Measurements from ENCODE around the gene SERTAD3. TPM values are rescaled to one million over a fixed set of nuclear protein-coding genes. Genes with fewer than 3 reads are reported as not detected.
"Not testable (repeated sequence)": the region's sequence is repeated elsewhere in the genome, so short reads cannot be mapped to it uniquely, and the experiment has no call there.

The SERTAD3 gene
- total RNA-seq, 1 experiment from 2014 or later, result 12.0 TPM

DNA sequence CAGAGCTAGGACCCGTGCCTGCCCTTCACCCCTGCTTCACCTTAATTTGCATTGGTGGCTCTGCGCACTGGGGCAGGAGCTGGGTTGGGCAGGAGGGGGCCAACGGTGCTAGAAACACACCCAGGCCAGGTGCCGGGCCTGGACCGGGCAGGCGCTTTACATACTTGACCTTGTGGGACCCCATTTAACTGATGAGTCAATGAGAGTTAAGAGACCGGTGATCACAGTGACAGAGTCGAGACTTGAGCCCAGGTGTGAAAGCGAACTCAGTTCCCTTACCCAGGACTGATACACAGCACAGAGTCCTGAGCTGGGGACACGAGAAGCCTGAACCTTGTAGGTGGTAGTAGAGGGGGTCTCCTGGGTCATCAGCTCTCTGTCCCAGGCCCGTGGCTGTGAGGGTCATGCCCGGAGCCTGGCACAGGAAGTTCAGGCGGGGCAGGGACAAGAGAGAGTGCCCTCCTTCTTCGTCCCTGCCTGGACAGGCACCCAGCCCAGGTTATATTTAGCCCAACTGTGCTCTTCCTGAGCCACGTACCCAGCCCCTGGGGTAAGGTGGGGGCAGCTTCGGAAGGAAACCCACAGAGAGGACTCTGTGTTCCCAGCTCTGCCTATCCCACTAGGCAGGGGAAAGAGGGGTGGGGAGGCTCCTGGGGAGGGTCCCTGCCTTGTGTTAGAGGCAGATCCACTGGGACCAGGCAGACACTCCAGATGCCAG lies 32.9 kb downstream of the SERTAD3 start:
- DNase-seq (ENCODE audit: low read depth), result no peak

DNA sequence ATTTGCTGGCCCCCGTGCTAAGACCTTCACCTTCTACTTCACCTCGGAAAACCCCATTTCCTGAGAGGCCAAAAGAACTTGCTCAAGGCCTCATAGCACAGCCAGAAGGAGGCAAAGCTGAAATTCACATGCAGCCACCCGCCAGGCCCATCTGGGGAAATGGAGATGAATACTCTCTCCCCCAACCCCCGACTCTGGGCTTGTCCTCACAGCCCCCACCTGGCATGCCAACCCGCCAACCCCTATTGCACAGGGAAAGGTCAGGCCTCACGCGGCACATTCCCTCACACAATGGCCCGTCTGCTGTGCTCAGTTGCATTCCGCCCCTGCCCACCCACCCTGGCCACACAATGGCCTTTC lies 34.1 kb downstream of the SERTAD3 start:
- DNase-seq (ENCODE audit: low read depth), result no peak

DNA sequence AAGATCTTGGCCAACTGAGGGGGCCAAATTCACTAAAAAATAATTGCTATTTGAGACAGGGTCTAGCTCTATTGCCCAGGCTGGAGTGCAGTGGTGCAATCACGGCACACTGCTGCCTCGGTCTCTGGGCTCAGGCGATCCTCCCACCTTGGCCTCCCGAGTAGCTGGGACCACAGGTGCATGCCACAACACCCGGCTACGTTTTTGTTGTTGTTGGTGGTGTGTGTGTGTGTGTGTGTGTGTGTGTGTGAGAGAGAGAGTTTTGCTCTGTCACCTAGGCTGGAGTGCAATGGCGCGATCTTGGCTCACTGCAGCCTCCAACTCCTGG lies 35.6 kb downstream of the SERTAD3 start:
- not testable (repeated sequence) for DNase-seq (ENCODE audit: low read depth)

DNA sequence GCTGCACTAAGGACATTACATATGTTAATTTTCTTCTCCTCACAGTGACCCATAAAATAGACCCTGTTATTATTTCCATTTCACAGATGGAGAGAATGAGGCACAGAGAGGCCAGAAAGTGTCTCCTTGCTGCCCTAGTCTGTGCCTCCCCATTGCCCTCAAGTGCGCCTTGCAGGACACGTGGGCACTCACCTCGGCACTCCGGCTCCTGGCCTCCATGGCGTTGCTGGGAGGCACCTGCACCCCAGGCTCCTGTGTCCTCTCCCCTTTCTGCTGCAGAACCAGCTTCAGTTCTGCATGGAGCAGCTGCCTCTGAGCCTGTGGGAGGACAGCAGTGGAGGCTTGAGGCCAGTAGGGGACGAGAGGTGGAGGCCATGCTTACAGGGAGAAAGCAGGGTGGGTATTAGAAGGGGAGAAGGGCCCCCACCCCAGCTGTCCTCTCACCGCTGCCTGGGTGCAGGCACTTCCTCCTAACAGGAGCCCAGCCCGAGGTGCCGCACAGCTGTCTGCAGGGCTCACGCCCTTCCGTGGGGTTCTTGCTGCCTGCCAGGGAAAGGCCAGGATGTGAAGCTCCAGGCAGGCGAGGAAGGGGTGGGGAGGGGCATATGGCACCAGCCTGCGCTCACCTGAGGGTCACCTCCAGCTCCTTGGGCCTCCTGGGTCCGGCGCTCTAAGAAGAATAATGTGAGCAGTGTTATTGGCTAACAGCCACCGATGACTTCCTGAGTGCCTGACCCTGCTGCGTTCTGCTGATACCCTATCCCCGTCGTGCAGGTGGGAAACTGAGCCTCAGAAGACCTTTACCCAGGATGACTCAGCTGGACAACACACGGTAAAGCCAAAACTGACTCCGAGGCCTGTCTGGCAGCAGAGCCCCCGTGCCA lies 36.2 kb downstream of the SERTAD3 start:
- no peak for DNase-seq (ENCODE audit: low read depth)

DNA sequence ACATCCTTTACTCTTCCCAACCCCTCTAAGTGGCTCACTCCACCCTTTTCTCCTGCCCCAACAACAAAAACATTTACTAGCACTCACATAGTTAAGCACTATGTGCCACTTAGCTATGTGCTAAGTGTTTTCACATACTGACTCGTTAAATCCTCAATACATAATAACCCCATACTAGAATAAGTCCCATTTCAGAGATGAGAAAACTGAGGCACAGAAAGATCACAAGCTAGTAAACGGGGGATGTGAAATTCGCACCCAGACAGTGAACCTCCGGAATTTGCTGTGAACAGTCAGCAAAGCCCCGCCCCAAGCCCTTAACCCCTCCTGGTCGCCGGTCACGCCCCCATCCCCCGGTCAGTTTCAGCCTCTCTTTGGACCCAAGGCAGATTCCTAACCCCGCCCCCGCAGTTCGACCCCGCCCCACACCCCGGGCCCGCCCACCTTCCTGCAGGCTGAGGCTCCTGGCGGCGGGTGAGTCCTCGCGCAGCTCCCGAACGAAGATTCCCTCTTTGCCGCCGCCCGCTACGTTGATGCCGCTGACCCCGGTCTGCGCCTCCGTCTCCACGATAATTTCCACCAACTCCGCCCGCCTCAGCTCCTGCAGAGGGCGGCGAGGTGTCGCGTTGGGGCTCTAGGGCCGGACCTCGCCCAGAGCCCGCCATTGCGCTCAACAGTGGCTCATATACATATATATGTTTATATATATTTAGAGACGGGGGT lies 40.7 kb downstream of the SERTAD3 start:
- no peak for DNase-seq (ENCODE audit: low read depth)

DNA sequence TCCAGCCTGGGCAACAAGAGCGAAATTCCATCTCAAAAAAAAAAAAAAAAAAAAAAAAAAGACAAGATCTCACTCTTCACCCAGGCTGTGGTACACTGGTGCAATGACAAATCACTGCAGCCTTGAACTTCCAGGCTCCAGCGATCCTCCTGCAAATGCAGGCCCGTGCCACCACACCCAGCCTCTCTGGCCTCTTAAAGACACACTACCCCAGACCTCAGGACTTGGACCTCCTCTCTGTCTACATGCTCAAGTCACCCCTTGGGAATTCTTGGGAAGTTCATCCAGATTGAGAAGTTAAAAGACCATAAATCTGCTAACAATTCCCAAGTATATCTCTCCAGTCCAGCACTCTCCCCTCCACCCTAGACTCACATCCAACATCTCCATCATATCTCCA lies 43.6 kb downstream of the SERTAD3 start:
- DNase-seq (ENCODE audit: low read depth), result no peak

DNA sequence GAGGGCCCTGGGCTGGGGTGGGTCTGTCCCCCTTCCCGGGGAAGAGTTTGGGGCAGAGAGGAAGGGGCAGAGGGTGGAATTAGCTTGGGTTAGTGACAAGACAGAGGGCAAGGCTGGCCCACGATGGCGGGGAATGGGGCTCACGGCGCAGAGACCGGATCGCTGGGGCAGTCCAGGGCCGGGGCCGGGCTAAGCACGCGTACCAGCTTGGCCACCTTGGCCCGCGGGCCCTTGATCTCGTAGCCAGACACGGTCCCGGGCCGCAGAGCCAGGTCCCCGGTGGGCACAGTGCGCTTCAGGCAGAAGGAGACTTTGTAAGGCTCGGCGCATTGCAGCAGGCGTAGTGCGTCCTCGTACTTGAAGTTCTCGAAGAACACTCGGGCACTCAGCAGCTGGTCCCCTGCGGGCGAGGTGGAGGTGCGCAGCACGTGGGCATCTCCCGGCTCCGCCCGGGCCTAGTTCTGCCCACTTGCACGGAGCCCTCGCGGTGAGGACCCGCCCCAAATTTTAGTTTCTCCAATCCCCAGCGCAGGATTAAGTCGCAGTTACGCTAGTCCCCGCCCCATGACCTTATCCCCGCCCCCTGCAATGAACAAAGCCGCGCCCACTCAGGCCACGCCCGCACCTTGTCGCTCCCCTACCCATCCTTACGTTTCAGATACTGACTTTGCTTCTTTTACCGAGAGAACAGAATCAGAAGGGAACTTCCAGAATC lies 45.6 kb downstream of the SERTAD3 start:
- no peak for DNase-seq (ENCODE audit: low read depth)

DNA sequence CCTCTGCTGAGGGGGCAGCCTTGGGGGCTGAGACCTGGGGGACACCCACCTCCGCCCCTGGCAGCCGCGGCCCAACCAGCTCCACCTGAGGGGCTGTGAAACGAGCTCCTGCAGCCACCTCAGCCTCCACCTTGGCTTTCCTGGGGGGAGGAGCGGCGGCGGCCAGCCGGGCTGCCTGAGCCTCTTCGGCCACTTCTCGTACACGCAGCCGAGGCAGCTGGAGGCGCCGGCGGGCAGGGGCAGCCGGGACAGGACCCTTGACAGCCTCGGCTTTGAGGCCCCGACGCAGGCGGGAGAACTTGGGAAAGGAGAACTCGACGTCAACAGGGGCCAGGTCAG lies 46.6 kb downstream of the SERTAD3 start:
- no peak for DNase-seq (ENCODE audit: low read depth)

DNA sequence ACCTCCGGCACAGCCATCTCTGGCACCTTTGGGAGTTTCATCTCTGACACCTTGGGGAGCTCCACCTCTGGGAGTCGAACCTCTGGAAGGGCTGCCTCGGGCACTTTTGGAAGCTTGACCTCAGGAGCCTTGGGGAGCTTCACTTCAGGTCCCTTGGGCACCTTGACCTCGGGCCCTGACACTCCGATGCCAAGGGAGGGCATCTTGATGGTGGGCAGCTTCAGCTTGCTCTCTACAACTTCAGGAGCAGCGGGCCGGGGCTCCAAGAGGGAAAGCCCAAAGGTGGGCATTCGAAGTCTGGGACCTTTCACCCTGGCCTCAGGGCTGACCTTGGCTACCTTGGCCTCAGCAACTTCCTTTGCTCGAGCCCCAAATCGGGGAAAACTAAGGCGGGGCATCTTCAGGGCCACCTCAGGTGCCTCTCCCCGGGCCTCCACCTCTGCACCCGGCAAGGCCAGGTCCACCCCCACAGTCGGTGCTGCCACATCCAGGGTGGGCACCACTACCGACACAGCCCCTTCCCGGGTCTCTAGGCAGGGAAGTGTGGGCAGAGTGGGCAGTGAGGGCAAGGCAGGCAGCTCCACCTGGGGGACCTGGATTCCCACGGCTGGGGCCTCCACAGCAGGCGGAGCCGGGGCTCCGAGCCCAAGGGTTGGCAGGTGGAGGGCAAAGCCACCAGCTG lies 47.1 kb downstream of the SERTAD3 start:
- no peak for DNase-seq (ENCODE audit: low read depth)

DNA sequence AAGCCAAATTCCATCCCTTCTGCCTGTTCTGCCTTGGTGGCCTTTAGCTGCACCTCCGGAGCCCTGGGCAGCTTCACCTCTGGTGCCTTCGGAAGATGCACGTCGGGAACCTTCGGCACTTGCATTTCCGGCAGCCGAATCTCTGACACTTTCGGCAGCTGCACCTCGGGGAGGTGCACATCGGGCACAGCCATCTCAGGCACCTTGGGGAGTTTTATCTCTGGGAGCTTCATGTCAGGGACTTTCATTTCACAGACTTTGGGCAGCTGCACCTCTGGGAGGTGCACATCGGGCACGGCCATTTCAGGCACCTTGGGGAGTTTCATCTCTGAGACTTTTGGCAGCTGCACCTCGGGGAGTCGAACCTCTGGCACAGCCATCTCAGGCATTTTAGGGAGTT lies 48.2 kb downstream of the SERTAD3 start:
- DNase-seq (ENCODE audit: low read depth), result no peak

DNA sequence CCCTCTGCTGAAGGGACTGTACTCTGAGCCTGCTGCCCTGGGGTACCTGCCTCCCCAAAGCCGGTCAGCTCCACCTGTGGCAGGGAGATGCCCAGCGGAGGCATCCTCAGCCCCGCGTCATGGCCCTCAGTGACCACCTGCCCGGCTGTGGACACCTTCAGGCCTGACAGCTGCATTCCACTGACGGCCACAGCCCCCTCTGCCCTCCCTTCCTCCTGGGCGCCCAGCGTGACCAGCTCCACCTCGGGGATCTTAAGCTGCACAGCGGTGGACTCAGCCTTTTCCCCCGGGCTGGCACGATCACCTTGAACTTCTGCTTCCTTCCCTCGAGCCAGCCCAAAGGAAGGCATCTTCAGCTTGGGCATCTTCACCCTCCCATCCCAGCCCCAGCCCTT lies 49.3 kb downstream of the SERTAD3 start:
- no peak for DNase-seq (ENCODE audit: low read depth)

DNA sequence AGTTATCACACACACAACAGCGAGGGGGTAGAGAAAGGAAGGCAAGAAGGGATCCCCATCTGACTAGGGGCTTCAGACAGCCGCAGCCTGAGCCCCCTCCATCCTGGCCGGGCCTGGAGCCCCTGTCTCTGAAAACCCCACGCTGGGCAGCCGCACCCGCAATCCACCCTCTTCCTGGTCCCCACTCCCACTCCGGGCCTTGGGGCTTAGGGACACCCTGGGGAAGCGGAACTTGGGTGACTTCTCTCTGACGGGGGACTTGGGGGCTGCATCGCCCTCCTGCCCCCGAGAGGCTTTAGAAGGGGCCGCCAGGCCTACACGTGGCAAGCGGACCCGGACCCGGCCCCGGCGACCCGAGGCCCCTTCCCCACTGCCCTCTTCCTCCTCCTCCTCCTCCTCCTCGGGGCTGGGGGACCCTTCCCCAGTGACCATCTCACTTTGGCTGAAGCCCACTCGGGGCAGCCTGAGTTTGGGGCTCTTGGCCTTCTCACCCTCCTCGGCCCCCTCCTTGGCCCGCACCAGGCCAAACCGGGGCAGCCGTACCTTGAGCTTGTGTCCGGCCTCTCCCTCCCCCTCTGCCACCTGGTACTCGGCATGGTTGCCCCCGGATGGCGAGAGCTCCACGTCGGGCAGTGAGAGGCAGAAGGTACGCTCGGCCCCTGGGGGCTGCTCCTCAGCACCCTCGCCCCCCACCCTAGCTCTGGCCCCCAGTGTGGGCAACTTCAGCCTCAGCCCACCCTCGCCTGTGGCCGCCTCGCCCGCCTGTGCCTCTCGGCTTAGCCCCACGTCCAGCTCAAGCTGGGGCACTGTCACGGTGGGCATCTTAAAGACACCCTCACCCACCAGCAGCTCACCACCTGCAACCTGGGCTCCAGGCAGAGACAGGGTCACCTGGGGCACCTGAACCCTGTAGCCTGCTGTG lies 50.0 kb downstream of the SERTAD3 start:
- no peak for DNase-seq (ENCODE audit: low read depth)

DNA sequence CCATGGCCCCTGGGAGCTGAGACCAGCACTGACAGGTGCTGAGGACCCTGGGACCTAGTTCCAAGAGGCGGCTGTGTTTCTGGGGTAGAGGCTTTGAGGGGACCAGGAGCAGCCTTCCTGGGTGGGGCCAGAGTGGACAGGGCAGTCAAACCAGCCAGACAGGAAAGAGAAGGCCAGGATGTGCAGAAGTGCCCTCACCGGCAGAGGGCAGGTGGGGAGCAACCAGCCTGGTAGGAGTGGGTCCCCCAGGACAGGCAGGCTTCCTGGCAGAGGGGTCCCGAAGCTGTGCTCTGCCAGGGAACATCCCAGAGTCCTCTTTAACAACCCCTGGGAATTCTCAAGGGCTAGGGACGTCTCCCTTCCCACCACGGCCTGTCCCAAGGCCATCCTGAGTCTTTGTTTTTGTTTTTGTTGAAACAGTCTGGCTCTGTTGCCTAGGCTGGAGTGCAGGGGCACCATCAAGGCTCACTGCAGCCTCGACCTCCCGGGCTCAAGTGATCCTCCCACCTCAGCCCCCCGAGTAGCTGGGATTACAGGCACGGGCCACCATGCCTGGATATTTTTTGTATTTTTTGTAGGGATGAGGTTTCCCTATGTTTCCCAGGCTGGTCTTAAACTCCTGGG lies 51.1 kb downstream of the SERTAD3 start:
- DNase-seq (ENCODE audit: low read depth), result peak; percentile 20

DNA sequence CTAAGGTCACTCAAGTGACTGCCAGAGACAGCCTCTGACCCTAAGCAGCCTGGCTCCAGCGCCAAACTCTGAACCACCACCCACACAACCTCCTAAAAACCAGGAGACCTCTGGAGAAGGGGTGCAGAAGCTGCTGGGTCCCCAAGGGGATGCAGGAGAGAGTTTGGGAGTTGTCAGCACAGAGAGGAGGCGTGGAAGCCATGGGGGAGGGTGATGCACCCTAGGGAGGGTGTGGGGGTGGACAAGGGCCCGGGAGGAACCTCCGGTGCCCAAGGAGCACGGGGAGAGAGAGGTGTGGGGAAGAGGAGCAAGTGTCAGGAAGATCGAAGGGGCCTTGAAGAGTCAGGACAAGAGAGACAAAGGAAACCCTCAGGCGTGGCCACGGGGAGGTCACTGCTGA lies 52.0 kb downstream of the SERTAD3 start:
- no peak for DNase-seq (ENCODE audit: low read depth)

Small RNA genes within 50 kb of the gene (small RNA-seq; reads per million reads assigned to genes)
- not detected for gene RF00017

Other genes starting within 250 kb of the SERTAD3 start
- gene TTC9B, start 226.0 kb downstream of the SERTAD3 start, total RNA-seq (2014; rRNA removed; shearing (Covaris generic)), result 0.63 and 0.73 TPM in 2 replicates
- gene CCNP, start 217.6 kb downstream of the SERTAD3 start, total RNA-seq (2014; rRNA removed; shearing (Covaris generic)), result not detected in 2 replicates
- 122 and 185 TPM in 2 replicates for gene AKT2, start 159.0 kb downstream of the SERTAD3 start, total RNA-seq (2014; rRNA removed; shearing (Covaris generic))
- 21.3 and 24.3 TPM in 2 replicates for gene C19orf47, start 95.9 kb downstream of the SERTAD3 start, total RNA-seq (2014; rRNA removed; shearing (Covaris generic))
- 83.6 and 104 TPM in 2 replicates for gene PLD3, start 95.6 kb downstream of the SERTAD3 start, total RNA-seq (2014; rRNA removed; shearing (Covaris generic))
- gene HIPK4, start 54.2 kb downstream of the SERTAD3 start, total RNA-seq (2014; rRNA removed; shearing (Covaris generic)), result not detected in 2 replicates
- gene PRX, start 31.0 kb downstream of the SERTAD3 start, total RNA-seq (2014; rRNA removed; shearing (Covaris generic)), result not detected in 2 replicates
- gene SERTAD1, start 18.3 kb downstream of the SERTAD3 start, total RNA-seq (2014; rRNA removed; shearing (Covaris generic)), result 9.9 and 13.6 TPM in 2 replicates
- 44.5 and 48.3 TPM in 2 replicates for gene BLVRB, start 21.4 kb upstream of the SERTAD3 start, total RNA-seq (2014; rRNA removed; shearing (Covaris generic))
- 0.23 TPM in 1 of 2 replicates, not detected in the other for gene SPTBN4, start 22.7 kb upstream of the SERTAD3 start, total RNA-seq (2014; rRNA removed; shearing (Covaris generic))
- 32.2 and 47.4 TPM in 2 replicates for gene SHKBP1, start 132.5 kb upstream of the SERTAD3 start, total RNA-seq (2014; rRNA removed; shearing (Covaris generic))
- 14.3 and 24.5 TPM in 2 replicates for gene LTBP4, start 157.0 kb upstream of the SERTAD3 start, total RNA-seq (2014; rRNA removed; shearing (Covaris generic))
- gene NUMBL, start 246.3 kb upstream of the SERTAD3 start, total RNA-seq (2014; rRNA removed; shearing (Covaris generic)), result 10.9 and 16.4 TPM in 2 replicates

All from HT1080 (cell line).